GM15510 (cell line): ENCODE measurements around the gene CAMK2B.

ENCODE experiments used
- POLR2A ChIP-seq: IDR thresholded peaks from 3 replicates; pipeline ENCODE4 v1.6.1; 2011; ENCODE audit warnings: borderline replicate concordance; ENCODE audit not compliant: insufficient read length; ENCODE audit errors: extremely low read depth

CAMK2B gene

DNA sequence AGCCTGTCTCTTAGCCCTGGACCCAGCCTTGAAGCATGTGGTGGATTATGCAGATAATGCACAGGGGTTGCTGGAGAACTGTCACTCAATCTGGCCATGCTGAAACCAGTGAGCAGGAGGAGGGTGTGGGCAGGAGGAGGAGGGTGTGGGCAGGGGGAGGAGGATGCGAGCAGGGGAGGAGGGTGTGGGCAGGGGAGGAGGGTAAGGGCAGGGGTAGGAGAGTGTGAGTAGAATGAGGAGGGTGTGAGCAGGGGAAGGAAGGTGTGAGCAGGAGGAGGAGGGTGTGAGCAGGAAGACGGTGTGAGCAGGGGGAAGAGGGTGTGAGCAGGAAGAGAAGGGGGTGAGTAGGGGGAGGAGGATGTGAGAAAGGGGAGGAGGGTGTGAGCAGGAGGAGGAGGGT lies 18.8 kb downstream of the CAMK2B start:
- TF ChIP-seq POLR2A = no peak

GRCh38 chr7:44305564-44306507 lies 19.6 kb downstream of the CAMK2B start:
- TF ChIP-seq POLR2A = no peak

DNA sequence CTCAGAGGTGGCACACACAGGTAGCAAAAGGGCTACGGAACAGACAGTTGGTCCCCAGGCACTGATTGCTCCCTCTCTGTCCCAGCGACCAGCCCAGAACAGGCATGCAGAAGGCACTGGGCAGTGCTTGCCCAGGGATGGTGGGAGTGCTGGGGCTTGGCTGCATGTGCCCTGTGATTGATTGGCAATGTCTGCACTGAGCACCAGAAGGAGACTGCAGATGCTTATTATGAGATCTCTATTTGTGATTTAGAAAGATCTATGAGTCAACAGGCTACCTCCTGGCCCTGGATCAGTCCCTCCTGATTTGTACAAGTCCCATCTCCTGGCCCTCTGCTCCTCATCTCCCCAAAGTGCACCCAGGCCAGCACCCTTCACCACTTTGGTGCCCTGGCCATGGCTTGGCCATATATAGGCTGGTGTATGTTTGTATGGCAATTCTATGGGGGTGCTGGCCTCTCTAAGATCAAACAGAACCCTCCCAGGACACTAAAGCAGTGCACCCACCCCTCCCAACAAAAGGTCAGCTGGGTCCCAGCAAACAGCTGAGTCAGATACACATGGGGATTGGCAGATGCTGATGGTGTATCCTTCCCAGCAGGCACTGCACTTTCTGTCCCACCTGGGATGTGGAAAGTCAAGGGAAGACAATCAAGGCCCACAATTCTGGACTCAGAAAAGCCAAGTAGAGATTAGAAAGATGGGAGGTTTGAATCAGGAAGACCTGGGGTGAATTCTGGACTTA lies 30.9 kb downstream of the CAMK2B start:
- TF ChIP-seq POLR2A = no peak

GRCh38 chr7:44293561-44294324 lies 31.7 kb downstream of the CAMK2B start:
- TF ChIP-seq POLR2A = no peak

GRCh38 chr7:44292876-44293560 lies 32.4 kb downstream of the CAMK2B start:
- no peak for TF ChIP-seq POLR2A

DNA sequence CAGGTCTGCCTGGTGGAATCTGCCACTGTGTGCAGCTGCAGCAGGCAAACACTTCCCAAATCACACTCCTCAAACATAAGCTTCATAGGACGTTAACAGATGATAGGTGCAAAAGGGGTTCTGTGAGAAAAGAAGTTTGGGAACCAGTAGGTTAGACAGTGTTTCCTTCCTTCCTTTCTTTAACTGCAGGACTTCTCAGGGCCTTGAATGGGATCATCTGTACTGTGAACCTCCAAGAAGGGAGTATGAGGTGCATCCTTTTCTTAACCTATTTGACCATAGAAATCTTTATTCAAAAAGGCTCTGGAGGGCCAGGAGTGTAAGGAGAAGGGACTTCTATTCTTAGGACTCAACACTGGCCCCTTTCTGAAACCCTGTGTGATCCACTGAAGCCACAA lies 33.0 kb downstream of the CAMK2B start:
- TF ChIP-seq POLR2A = no peak

DNA sequence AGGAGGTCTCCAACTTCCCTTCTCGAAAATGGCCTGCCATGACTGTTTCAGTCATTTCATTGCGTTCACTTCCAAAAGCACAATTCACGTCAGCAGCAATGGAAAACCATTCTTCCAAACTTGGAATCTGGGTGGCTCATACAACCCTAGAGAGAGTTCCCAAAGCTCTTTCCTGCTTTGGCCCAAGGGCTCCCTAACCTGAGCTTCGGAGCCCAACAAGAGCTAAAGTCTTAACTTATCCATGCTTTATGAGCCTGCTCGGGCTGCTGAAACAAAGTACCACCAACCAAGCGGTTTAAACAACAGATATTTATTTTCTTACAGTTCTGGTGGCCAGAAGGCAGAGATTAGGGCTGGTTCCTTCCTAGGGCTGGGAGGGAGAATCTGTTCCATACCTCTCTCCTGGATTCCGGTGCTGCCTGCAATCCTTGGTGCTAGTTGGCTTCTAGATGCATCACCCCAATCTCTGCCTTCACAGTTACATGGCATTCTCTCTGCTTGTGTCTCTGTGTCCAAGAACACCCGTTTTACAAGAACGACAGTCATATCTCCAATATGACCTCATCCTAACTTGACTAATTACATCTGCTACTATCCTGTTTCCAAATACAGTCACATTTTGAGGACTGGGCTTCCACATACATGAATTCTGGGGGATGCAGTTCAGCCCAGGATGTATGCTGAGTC lies 33.5 kb downstream of the CAMK2B start:
- TF ChIP-seq POLR2A = no peak

- no peak for TF ChIP-seq POLR2A
Observed at GRCh38 chr7:44291066-44291732, 34.2 kb downstream of the CAMK2B start.

DNA sequence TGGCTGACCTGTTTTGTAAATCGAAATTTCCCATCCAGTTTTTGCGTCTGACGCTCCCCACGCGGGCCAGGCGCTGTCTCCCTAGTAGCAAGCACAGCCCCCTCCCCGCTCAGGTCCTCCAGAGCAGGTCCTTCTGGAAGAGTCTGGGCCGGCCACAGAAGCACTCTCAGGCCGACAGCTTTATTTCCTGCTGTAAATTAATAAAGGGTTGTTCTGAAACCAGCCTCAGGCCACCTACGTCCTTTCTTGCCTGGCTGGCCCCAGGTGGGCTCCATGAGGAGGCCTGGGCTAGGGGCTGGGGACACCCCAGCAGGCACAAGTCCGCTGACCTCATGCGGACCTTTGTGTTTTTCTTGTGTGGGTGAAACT lies 35.2 kb downstream of the CAMK2B start:
- no peak for TF ChIP-seq POLR2A

GRCh38 chr7:44289341-44290251 lies 35.8 kb downstream of the CAMK2B start:
- TF ChIP-seq POLR2A = no peak

- no peak for TF ChIP-seq POLR2A
Observed at GRCh38 chr7:44288811-44289340, 36.5 kb downstream of the CAMK2B start.

DNA sequence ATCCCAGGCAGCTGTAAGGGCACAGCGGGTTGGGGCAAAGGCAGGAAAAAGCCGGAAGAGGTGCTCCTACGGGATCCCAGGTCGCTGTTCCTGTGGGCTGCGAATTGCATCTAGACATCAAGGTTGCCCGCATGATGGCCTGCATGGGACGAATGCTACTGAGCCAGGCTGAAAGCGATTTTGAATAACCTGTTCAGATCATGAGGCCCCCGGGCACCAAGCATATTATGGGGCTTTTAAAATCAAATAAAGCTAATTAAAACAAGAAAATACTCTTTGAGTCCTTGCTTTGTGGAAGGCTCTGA lies 37.1 kb downstream of the CAMK2B start:
- no peak for TF ChIP-seq POLR2A
